ENCODE measurements around the gene PRRG2. TPM values are rescaled to one million over a fixed set of nuclear protein-coding genes. Genes with fewer than 3 reads are reported as not detected.

The PRRG2 gene
- total RNA-seq (2014; rRNA removed; shearing (Covaris generic)): 1.9 TPM in 1 of 2 replicates, not detected in the other

GRCh38 chr19:49581007-49581508 is at the start of gene PRRG2:
Gene PRRG2 (plus strand): TSS chr19:49581316. CDS start chr19:49583220, 1,904 bp downstream.
- in situ Hi-C loops (cut with HindIII; ENCODE audit: low sequenced_read_pairs): no loop called here
- DNase-seq (ENCODE audit: low spot score): no peak

- DNase-seq (ENCODE audit: low spot score): peak; percentile 44
Observed at GRCh38 chr19:49533551-49534488, 47.3 kb upstream of the PRRG2 start.

GRCh38 chr19:49534632-49535385 is 46.3 kb upstream of the PRRG2 start:
- in situ Hi-C loops (cut with HindIII; ENCODE audit: low sequenced_read_pairs): no loop called here
- no peak for DNase-seq (ENCODE audit: low spot score)

More at GRCh38 chr19:49533551-49534488, 47.3 kb upstream of the PRRG2 start:
- in situ Hi-C loops (cut with HindIII; ENCODE audit: low sequenced_read_pairs): no loop called here

GRCh38 chr19:49536921-49537462 is 44.1 kb upstream of the PRRG2 start:
- DNase-seq (ENCODE audit: low spot score): no peak
- in situ Hi-C loops (cut with HindIII; ENCODE audit: low sequenced_read_pairs): no loop called here

GRCh38 chr19:49538643-49539042 is 42.5 kb upstream of the PRRG2 start:
- DNase-seq (ENCODE audit: low spot score): no peak
- in situ Hi-C loops (cut with HindIII; ENCODE audit: low sequenced_read_pairs): no loop called here

GRCh38 chr19:49539192-49539952 is 41.7 kb upstream of the PRRG2 start:
- in situ Hi-C loops (cut with HindIII; ENCODE audit: low sequenced_read_pairs): no loop called here
- no peak for DNase-seq (ENCODE audit: low spot score)

GRCh38 chr19:49541914-49542313 is 39.2 kb upstream of the PRRG2 start:
- DNase-seq (ENCODE audit: low spot score): no peak
- in situ Hi-C loops (cut with HindIII; ENCODE audit: low sequenced_read_pairs): no loop called here

- DNase-seq (ENCODE audit: low spot score): no peak
- in situ Hi-C loops (cut with HindIII; ENCODE audit: low sequenced_read_pairs): no loop called here
Observed at GRCh38 chr19:49542446-49542845, 38.7 kb upstream of the PRRG2 start.

GRCh38 chr19:49543032-49543431 is 38.1 kb upstream of the PRRG2 start:
- no peak for DNase-seq (ENCODE audit: low spot score)
- in situ Hi-C loops (cut with HindIII; ENCODE audit: low sequenced_read_pairs): no loop called here

GRCh38 chr19:49544154-49544553 is 37.0 kb upstream of the PRRG2 start:
- in situ Hi-C loops (cut with HindIII; ENCODE audit: low sequenced_read_pairs): no loop called here
- no peak for DNase-seq (ENCODE audit: low spot score)

- in situ Hi-C loops (cut with HindIII; ENCODE audit: low sequenced_read_pairs): no loop called here
- DNase-seq (ENCODE audit: low spot score): peak; percentile 92
Observed at GRCh38 chr19:49546825-49547565, 34.1 kb upstream of the PRRG2 start.

GRCh38 chr19:49549045-49549444 is 32.1 kb upstream of the PRRG2 start:
- DNase-seq (ENCODE audit: low spot score): no peak
- in situ Hi-C loops (cut with HindIII; ENCODE audit: low sequenced_read_pairs): no loop called here

- in situ Hi-C loops (cut with HindIII; ENCODE audit: low sequenced_read_pairs): no loop called here
Observed at GRCh38 chr19:49551531-49551930, 29.6 kb upstream of the PRRG2 start.

GRCh38 chr19:49552749-49553148 is 28.4 kb upstream of the PRRG2 start:
- no peak for DNase-seq (ENCODE audit: low spot score)
- in situ Hi-C loops (cut with HindIII; ENCODE audit: low sequenced_read_pairs): no loop called here

More at GRCh38 chr19:49551531-49551930, 29.6 kb upstream of the PRRG2 start:
- no peak for DNase-seq (ENCODE audit: low spot score)

GRCh38 chr19:49553451-49554271 is 27.5 kb upstream of the PRRG2 start:
- in situ Hi-C loops (cut with HindIII; ENCODE audit: low sequenced_read_pairs): no loop called here

GRCh38 chr19:49554701-49555181 is 26.4 kb upstream of the PRRG2 start:
- DNase-seq (ENCODE audit: low spot score): no peak
- in situ Hi-C loops (cut with HindIII; ENCODE audit: low sequenced_read_pairs): no loop called here

More at GRCh38 chr19:49553451-49554271, 27.5 kb upstream of the PRRG2 start:
- DNase-seq (ENCODE audit: low spot score): no peak
